Epithelial cell of proximal tubule (primary cell): ENCODE measurements around the gene MYL12B. TPM values are rescaled to one million over a fixed set of nuclear protein-coding genes. Genes with fewer than 3 reads are reported as not detected.

Experiments
- DNase-seq: peaks from one replicate; pipeline ENCODE4 v3.0.0-alpha.2; 2011; ENCODE audit warnings: low read depth
- H3K4me3 ChIP-seq: 2 replicates; pipeline ENCODE4 v1.5.1; 2011; ENCODE audit warnings: low read depth, mild to moderate bottlenecking, low read length
- total RNA-seq: library from RNA; depleted of rRNA; stranded (reverse); fragments of >200 nt; gene quantifications from 2 replicates; pipeline ENCODE4 v1.2.3, GENCODE V29; 2015
- TF ChIP-seq, protein P1 (sequence below): conservative IDR thresholded peaks from 2 replicates; pipeline ENCODE4 v1.5.1; 2012; ENCODE audit warnings: low read depth, mild to moderate bottlenecking, low read length

MYL12B gene
- total RNA-seq, 1 donor from 2014 or later: 563 TPM

GRCh38 chr18:3283253-3283863, 21.4 kb downstream of the MYL12B start:
- no peak overlapping the region for H3K4me3 ChIP-seq
- DNase-seq: no peak
- TF ChIP-seq, protein P1, sequence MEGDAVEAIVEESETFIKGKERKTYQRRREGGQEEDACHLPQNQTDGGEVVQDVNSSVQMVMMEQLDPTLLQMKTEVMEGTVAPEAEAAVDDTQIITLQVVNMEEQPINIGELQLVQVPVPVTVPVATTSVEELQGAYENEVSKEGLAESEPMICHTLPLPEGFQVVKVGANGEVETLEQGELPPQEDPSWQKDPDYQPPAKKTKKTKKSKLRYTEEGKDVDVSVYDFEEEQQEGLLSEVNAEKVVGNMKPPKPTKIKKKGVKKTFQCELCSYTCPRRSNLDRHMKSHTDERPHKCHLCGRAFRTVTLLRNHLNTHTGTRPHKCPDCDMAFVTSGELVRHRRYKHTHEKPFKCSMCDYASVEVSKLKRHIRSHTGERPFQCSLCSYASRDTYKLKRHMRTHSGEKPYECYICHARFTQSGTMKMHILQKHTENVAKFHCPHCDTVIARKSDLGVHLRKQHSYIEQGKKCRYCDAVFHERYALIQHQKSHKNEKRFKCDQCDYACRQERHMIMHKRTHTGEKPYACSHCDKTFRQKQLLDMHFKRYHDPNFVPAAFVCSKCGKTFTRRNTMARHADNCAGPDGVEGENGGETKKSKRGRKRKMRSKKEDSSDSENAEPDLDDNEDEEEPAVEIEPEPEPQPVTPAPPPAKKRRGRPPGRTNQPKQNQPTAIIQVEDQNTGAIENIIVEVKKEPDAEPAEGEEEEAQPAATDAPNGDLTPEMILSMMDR: no peak

GRCh38 chr18:3283908-3284307, 22.0 kb downstream of the MYL12B start:
- DNase-seq: no peak
- TF ChIP-seq, protein P1: no peak
- no peak overlapping the region for H3K4me3 ChIP-seq

DNA sequence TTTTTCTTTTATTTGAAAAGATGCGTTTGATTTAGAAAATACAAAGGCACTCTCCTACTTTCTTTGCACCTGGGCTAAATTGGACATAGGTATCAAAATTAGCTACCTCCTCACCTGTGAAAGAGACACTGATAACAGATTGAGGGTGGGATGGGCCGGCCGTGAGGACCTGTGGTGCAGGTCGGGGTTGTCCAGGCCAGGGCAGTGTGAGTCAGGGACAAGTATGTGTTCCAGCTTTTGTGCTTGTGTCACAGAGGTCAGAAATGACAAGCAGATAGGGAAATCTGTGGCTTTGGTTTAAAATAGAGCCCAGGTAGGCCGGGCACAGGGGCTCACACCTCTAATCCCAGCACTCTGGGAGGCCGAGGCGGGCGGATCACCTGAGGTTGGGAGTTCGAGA, 22.6 kb downstream of the MYL12B start:
- DNase-seq: no peak
- TF ChIP-seq, protein P1: no peak
- no peak overlapping the region for H3K4me3 ChIP-seq

DNA sequence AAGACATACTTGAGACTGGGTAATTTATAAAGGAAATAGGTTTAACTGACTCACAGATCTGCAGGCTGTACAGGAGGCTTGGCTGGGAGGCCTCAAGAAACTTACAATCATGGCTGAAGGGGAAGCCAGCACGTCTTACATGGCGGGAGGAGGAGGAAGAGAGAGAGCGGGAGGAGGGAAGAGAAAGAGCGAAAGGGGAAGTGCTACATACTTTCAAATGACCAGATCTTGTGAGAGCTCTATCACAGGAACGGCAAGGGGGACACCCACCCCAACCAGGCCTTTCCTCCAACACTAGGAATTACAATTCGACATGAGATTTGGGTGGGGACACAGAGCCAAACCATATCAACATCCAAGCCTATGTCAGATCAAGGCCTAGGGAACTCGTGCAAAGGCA, 24.2 kb downstream of the MYL12B start:
- no peak overlapping the region for H3K4me3 ChIP-seq
- no peak for DNase-seq
- TF ChIP-seq, protein P1: no peak

DNA sequence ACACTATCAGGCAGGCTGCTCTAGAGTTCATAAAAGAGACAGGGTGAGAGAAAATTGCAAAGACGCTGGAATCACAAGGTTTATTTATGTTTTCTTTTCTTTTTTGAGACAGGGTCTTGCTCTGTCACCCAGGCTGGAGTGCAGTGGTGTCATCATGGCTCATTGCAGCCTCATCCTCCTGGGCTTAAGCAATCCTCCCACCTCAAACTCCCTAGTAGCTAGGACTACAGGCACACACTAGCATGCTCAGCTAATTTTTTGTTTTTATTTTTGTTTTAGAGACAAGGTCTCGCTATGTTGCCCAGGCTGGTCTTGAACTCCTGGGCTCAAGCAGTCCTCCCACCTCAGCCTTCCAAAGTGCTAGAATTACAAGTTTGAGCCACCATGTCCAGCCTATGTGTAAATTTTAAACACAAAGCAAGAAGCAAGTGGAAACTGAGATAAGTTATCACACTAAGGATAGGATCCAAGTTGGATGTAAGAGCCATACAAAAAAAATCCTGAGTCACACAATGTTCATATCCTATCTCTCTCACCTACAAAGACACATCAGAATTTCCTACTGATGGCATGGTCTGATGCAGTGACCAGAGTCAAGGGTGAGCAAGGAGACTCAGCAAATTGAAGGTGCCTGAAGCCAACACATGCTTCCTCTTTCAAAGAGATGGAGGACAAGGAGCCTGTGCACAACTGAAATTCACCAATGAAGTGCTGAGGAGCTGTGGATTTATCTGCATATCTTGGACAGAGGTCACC, 31.4 kb downstream of the MYL12B start:
- TF ChIP-seq, protein P1: no peak
- no peak overlapping the region for H3K4me3 ChIP-seq
- DNase-seq: no peak

GRCh38 chr18:3294435-3295080, 32.6 kb downstream of the MYL12B start:
- no peak for DNase-seq
- TF ChIP-seq, protein P1: no peak
- H3K4me3 ChIP-seq: no peak overlapping the region
